ENCODE data around the gene TNRC6A.

DNA sequence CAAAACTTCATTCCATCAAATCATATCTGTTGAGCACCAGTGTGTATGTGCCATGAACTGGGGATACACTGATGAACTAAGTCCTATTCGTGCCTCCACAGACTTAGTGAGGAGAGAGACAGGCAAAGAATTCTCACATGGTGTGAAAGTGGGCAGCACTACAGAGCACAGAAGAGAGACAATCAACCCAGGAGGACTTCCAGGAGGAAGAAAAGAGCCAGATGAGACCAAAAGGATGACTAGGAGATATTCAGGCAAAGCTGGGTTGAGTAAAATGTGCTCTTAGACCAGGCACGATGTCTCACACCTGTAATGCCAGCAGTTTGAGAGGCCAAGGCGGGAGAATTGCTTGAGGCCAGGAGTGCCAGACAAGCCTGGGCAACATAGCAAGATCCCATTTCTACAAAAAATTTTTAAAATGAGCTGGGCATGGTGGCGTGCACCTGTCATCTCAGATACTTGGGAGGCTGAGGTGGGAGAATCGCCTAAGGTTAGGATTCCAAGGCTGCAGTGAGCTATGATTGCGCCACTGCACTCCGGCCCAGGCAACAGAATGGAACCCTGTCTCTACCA lies 30.2 kb upstream of the TNRC6A start:
- no peak for TF ChIP-seq EZH2 (IDR thresholded peaks at IDR 0.05; ENCODE audit: low read depth)
- TF ChIP-seq, protein P1, sequence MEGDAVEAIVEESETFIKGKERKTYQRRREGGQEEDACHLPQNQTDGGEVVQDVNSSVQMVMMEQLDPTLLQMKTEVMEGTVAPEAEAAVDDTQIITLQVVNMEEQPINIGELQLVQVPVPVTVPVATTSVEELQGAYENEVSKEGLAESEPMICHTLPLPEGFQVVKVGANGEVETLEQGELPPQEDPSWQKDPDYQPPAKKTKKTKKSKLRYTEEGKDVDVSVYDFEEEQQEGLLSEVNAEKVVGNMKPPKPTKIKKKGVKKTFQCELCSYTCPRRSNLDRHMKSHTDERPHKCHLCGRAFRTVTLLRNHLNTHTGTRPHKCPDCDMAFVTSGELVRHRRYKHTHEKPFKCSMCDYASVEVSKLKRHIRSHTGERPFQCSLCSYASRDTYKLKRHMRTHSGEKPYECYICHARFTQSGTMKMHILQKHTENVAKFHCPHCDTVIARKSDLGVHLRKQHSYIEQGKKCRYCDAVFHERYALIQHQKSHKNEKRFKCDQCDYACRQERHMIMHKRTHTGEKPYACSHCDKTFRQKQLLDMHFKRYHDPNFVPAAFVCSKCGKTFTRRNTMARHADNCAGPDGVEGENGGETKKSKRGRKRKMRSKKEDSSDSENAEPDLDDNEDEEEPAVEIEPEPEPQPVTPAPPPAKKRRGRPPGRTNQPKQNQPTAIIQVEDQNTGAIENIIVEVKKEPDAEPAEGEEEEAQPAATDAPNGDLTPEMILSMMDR (conservative IDR thresholded peaks at IDR 0.05), result no peak
